Measurements from ENCODE around the gene TMEM258. TPM values are rescaled to one million over a fixed set of nuclear protein-coding genes. Genes with fewer than 3 reads are reported as not detected.

The TMEM258 gene
- total and polyA plus RNA-seq, 3 donors from 2014 or later = 46.7 to 162 (median 55.6) TPM

- Histone ChIP-seq H3K27me3 (no peaks in the 10 kb centered on the region), H3K27ac (no peak overlapping the region), H3K4me3 (no peak overlapping the region), H3K9me3 (no peaks in the 10 kb centered on the region), H3K36me3 (ENCODE audit: low read depth, missing control alignments) (no peaks in the 10 kb centered on the region), H3K4me1 (no peaks in the 10 kb centered on the region)
- 81% methylated on average over 11 of the region's 11 CpGs; no CpG with 5 or more reads in 1 of the 2 donors for WGBS, 2 donors
- intact Hi-C loops (cut with DNase I; ENCODE audit: low total_unique reads) = no loop called here
- no peak for TF ChIP-seq POLR2A (IDR thresholded peaks at IDR 0.05)
- TF ChIP-seq CTCF (IDR thresholded peaks at IDR 0.05) = no peak
- no peak for DNase-seq
Measured at GRCh38 chr11:61785837-61786402, 6.5 kb downstream of the TMEM258 start.

- Histone ChIP-seq H3K4me1 (no peaks in the 10 kb centered on the region), H3K27ac (no peak overlapping the region), H3K4me3 (no peak overlapping the region), H3K9me3 (no peaks in the 10 kb centered on the region), H3K27me3 (no peaks in the 10 kb centered on the region), H3K36me3 (ENCODE audit: low read depth, missing control alignments) (no peaks in the 10 kb centered on the region)
- no peak for DNase-seq
- 87 to 88% methylated on average over 6 to 7 of the region's 7 CpGs for WGBS, 2 donors
- intact Hi-C loops (cut with DNase I; ENCODE audit: low total_unique reads) = no loop called here
- no peak for TF ChIP-seq CTCF (IDR thresholded peaks at IDR 0.05)
- no peak for TF ChIP-seq POLR2A (IDR thresholded peaks at IDR 0.05)
Measured at GRCh38 chr11:61784506-61784805, 7.9 kb downstream of the TMEM258 start.

- no peak overlapping the region for H3K4me3 ChIP-seq
Measured at GRCh38 chr11:61783717-61784505, 8.5 kb downstream of the TMEM258 start.

GRCh38 chr11:61782841-61783240 lies 9.6 kb downstream of the TMEM258 start:
- no peak overlapping the region for H3K4me3 ChIP-seq
- H3K9me3 ChIP-seq = no peaks in the 10 kb centered on the region
- TF ChIP-seq POLR2A (IDR thresholded peaks at IDR 0.05) = no peak
- TF ChIP-seq CTCF (IDR thresholded peaks at IDR 0.05) = no peak
- H3K36me3 ChIP-seq (ENCODE audit: low read depth, missing control alignments) = no peaks in the 10 kb centered on the region
- DNase-seq = no peak
- WGBS, 2 donors = 86 to 89% methylated on average over 9 to 11 of the region's 11 CpGs
- intact Hi-C loops (cut with DNase I; ENCODE audit: low total_unique reads) = no loop called here
- no peak overlapping the region for H3K27ac ChIP-seq
- no peaks in the 10 kb centered on the region for H3K27me3 ChIP-seq
- peaks cover 1% of the 10 kb centered on the region for H3K4me1 ChIP-seq

More at GRCh38 chr11:61783717-61784505, 8.5 kb downstream of the TMEM258 start:
- no peaks in the 10 kb centered on the region for H3K9me3 ChIP-seq
- H3K36me3 ChIP-seq (ENCODE audit: low read depth, missing control alignments) = no peaks in the 10 kb centered on the region
- 70% methylated on average over 13 of the region's 13 CpGs for WGBS, 2 donors
- H3K4me1 ChIP-seq = no peaks in the 10 kb centered on the region
- H3K27ac ChIP-seq = no peak overlapping the region
- H3K27me3 ChIP-seq = no peaks in the 10 kb centered on the region
- intact Hi-C loops (cut with DNase I; ENCODE audit: low total_unique reads) = no loop called here
- TF ChIP-seq CTCF (IDR thresholded peaks at IDR 0.05) = no peak
- TF ChIP-seq POLR2A (IDR thresholded peaks at IDR 0.05) = no peak
- no peak for DNase-seq

GRCh38 chr11:61782299-61782698 lies 10.1 kb downstream of the TMEM258 start:
- no peak for DNase-seq
- TF ChIP-seq POLR2A (IDR thresholded peaks at IDR 0.05) = no peak
- no peak for TF ChIP-seq CTCF (IDR thresholded peaks at IDR 0.05)
- H3K36me3 ChIP-seq (ENCODE audit: low read depth, missing control alignments) = no peaks in the 10 kb centered on the region
- 90 to 92% methylated on average over 3 of the region's 3 CpGs for WGBS, 2 donors
- no peak overlapping the region for H3K27ac ChIP-seq
- H3K27me3 ChIP-seq = no peaks in the 10 kb centered on the region
- H3K9me3 ChIP-seq = no peaks in the 10 kb centered on the region
- no peak overlapping the region for H3K4me3 ChIP-seq
- H3K4me1 ChIP-seq = peaks cover 7% of the 10 kb centered on the region
- intact Hi-C loops (cut with DNase I; ENCODE audit: low total_unique reads) = no loop called here
